Posterior vena cava (tissue), 2 donors: ENCODE results near the gene SAMD1. TPM values are rescaled to one million over a fixed set of nuclear protein-coding genes. Genes with fewer than 3 reads are reported as not detected.
A peak's percentile ranks its signal among the peaks of the same experiment; 100 is the strongest.

Source experiments
- DNase-seq: peaks from one replicate; pipeline ENCODE4 v3.0.0-alpha.2; 2020; ENCODE audit warnings: low spot score
- intact Hi-C, 2 donors: fragments of 100-400 bp; cut with DNase I; formaldehyde crosslinking; loops; one replicate each; pipeline versions ENCODE4 v1.14.1 to v1.14.2; 2022 to 2023
- long read RNA-seq, 2 donors: library from polyadenylated mRNA; unstranded; transcript quantifications; one replicate each; pipeline ENCODE4 v2.0.0, GENCODE V29; 2020 to 2021
- total RNA-seq, 2 donors: library from RNA; stranded (reverse); fragmentation: NEBNext Ultra II Directional; extraction: Animal tissue kit (Norgen Biotek cat#: 25700); gene quantifications; one replicate each; pipeline ENCODE4 v1.2.1, GENCODE V29; 2021
- donor health status: DM: yes; HTN: yes; CAD: no.
- donor health status: DM: yes; HTN: yes; CAD: no.

Gene SAMD1
- 10 to 100 TPM; 22.7 to 23.6 TPM for total RNA-seq
- long read RNA-seq, donor 1, transcript SAMD1-202 (5 exons, 2,164 nt): major isoform, 5 of 7 reads
- long read RNA-seq, donor 1, partial matches to known transcripts: 1 of 7 reads
- long read RNA-seq, donor 1, other reads (novel, unspliced or antisense): 1 of 7 reads
- long read RNA-seq, donor 2, partial matches to known transcripts: 1 of 2 reads
- long read RNA-seq, donor 2, other reads (novel, unspliced or antisense): 0 of 2 reads

GRCh38 chr19:14090509-14091080, at the start of gene SAMD1:
Gene SAMD1 (minus strand): TSS chr19:14090751.
- intact Hi-C loops: no loop called here
- peak; percentile 97 for DNase-seq

GRCh38 chr19:14139944-14140343, 49.4 kb upstream of the SAMD1 start:
- DNase-seq: no peak
- intact Hi-C loops: loop anchor here (5.0 to 10.0 kb wide), 4 partner anchors 58 to 345 kb away; no protein-coding TSS in a partner anchor

- intact Hi-C loops: loop anchor here in 1 of 2 donors (5.0 kb wide), 1 partner anchor 56 kb away; no protein-coding TSS in a partner anchor
- DNase-seq: no peak
Observed at GRCh38 chr19:14138576-14139265, 48.2 kb upstream of the SAMD1 start.

GRCh38 chr19:14136509-14137281, 46.1 kb upstream of the SAMD1 start, which contains the start of gene ASF1B:
Gene ASF1B (minus strand): TSS chr19:14136589. CDS start chr19:14136456, 133 bp downstream.
- DNase-seq: peak; percentile 100
- intact Hi-C loops: loop anchor here in 1 of 2 donors (5.0 kb wide), 1 partner anchor 54 kb away; no protein-coding TSS in a partner anchor

- intact Hi-C loops: loop anchor here in 1 of 2 donors (5.0 kb wide), 1 partner anchor 54 kb away; no protein-coding TSS in a partner anchor
- DNase-seq: no peak
Observed at GRCh38 chr19:14135985-14136508, 45.5 kb upstream of the SAMD1 start.

- no peak for DNase-seq
- intact Hi-C loops: loop anchor here in 1 of 2 donors (5.0 kb wide), 1 partner anchor 53 kb away; no protein-coding TSS in a partner anchor
Observed at GRCh38 chr19:14135355-14135754, 44.8 kb upstream of the SAMD1 start.

GRCh38 chr19:14127929-14128509, 37.5 kb upstream of the SAMD1 start:
- no peak for DNase-seq
- intact Hi-C loops: no loop called here

- intact Hi-C loops: no loop called here
- DNase-seq: no peak
Observed at GRCh38 chr19:14127176-14127575, 36.6 kb upstream of the SAMD1 start.

GRCh38 chr19:14122924-14123323, 32.4 kb upstream of the SAMD1 start:
- DNase-seq: no peak
- intact Hi-C loops: no loop called here

GRCh38 chr19:14120497-14120780, 29.9 kb upstream of the SAMD1 start:
- no peak for DNase-seq
- intact Hi-C loops: no loop called here

GRCh38 chr19:14119644-14120496, 29.3 kb upstream of the SAMD1 start:
- DNase-seq: no peak
- intact Hi-C loops: no loop called here

GRCh38 chr19:14119146-14119545, 28.6 kb upstream of the SAMD1 start:
- no peak for DNase-seq
- intact Hi-C loops: no loop called here

- intact Hi-C loops: no loop called here
- peak; percentile 95 for DNase-seq
Observed at GRCh38 chr19:14118165-14119051, 27.9 kb upstream of the SAMD1 start.

GRCh38 chr19:14117668-14118164, 27.2 kb upstream of the SAMD1 start, which contains the start of gene PRKACA:
Gene PRKACA (minus strand): TSS chr19:14117762. CDS start chr19:14117547, 215 bp downstream.
- intact Hi-C loops: no loop called here
- peak; percentile 100 for DNase-seq

- peak; percentile 84 for DNase-seq
- intact Hi-C loops: no loop called here
Observed at GRCh38 chr19:14116918-14117578, 26.5 kb upstream of the SAMD1 start.

- intact Hi-C loops: no loop called here
- DNase-seq: no peak
Observed at GRCh38 chr19:14116525-14116917, 26.0 kb upstream of the SAMD1 start.
